SK-N-SH (cell line): ENCODE results near the gene PICK1. TPM values are rescaled to one million over a fixed set of nuclear protein-coding genes. Genes with fewer than 3 reads are reported as not detected.

ENCODE experiments used
- CTCF ChIA-PET: fragments of 300-600, 350-600 bp; formaldehyde crosslinking; extraction: SDS; loops from one replicate; lab custom pipeline; 2021; lab: Yijun Ruan, JAX
- POLR2A ChIA-PET: fragments of 350-600 bp; sonication (Branson Sonifier 250); formaldehyde crosslinking; extraction: SDS; loops from one replicate; lab custom pipeline; 2020; ENCODE audit warnings: antibody characterized with exemption, inconsistent platforms; lab: Yijun Ruan, JAX
- DNase-seq: peaks from one replicate; pipeline ENCODE4 v3.0.0; 2012
- H2AFZ ChIP-seq: fragments of 200-600 bp; sonication (generic); 2 replicates; pipeline ENCODE4 v1.8.1; 2016; ENCODE audit warnings: antibody characterized with exemption, mild to moderate bottlenecking, low read depth
- H3F3A ChIP-seq: fragments of 200-600 bp; sonication (generic); replicated peaks from 2 replicates; pipeline ENCODE3; 2016; ENCODE audit warnings: antibody characterized with exemption, mild to moderate bottlenecking; ENCODE audit not compliant: insufficient read depth
- H3K27ac ChIP-seq, 2 experiments: fragments of 200-500 bp in 1 of 2; fragments of 200-600 bp in 1 of 2; sonication (Bioruptor generic) in 1 of 2; sonication (generic), shearing (Covaris generic) in 1 of 2; 2 replicates each; pipeline versions ENCODE4 v1.5.1 to v1.6.1; 2014 to 2016; ENCODE audit warnings: low read depth in 2 of 2, inconsistent platforms in 1 of 2, low read length in 1 of 2, mild to moderate bottlenecking in 1 of 2, mixed read lengths in 1 of 2
- H3K27me3 ChIP-seq: fragments of 200-600 bp; sonication (generic), shearing (Covaris generic); 2 replicates; pipeline ENCODE4 v1.6.1; 2016; ENCODE audit warnings: mixed run types; ENCODE audit not compliant: insufficient read depth
- H3K36me3 ChIP-seq, 2 experiments: fragments of 200-500 bp in 1 of 2; fragments of 200-600 bp in 1 of 2; sonication (Bioruptor generic) in 1 of 2; sonication (generic) in 1 of 2; replicated peaks in 1 of 2; 2 replicates each; pipeline versions ENCODE3 to v1.5.1; 2014 to 2016; ENCODE audit warnings: low read length in 1 of 2, mild to moderate bottlenecking in 1 of 2; ENCODE audit not compliant: insufficient read depth in 2 of 2, control insufficient read depth in 1 of 2
- H3K4me1 ChIP-seq, 2 experiments: fragments of 200-500 bp in 1 of 2; fragments of 200-600 bp in 1 of 2; sonication (Bioruptor generic) in 1 of 2; sonication (generic), shearing (Covaris generic) in 1 of 2; 2 replicates each; pipeline versions ENCODE4 v1.5.1 to v1.6.1; 2014 to 2016; ENCODE audit warnings: low read depth in 1 of 2, low read length in 1 of 2, mixed run types in 1 of 2; ENCODE audit not compliant: insufficient read depth in 2 of 2, control insufficient read depth in 1 of 2
- H3K4me2 ChIP-seq: fragments of 200-600 bp; sonication (generic), shearing (Covaris generic); 2 replicates; pipeline ENCODE4 v1.6.1; 2017; ENCODE audit warnings: mixed run types
- H3K4me3 ChIP-seq, 2 experiments: fragments of 200-500 bp in 1 of 2; fragments of 200-600 bp in 1 of 2; sonication (Bioruptor generic) in 1 of 2; sonication (generic), shearing (Covaris generic) in 1 of 2; 2 replicates each; pipeline versions ENCODE4 v1.5.1 to v1.8.1; 2014 to 2016; ENCODE audit warnings: low read depth in 2 of 2, inconsistent platforms in 1 of 2, low read length in 1 of 2, mild to moderate bottlenecking in 1 of 2, mixed read lengths in 1 of 2, moderate library complexity in 1 of 2
- H3K79me2 ChIP-seq: fragments of 200-600 bp; sonication (generic); 2 replicates; pipeline ENCODE4 v1.8.1; 2017; ENCODE audit warnings: mild to moderate bottlenecking; ENCODE audit not compliant: insufficient read depth
- H3K9ac ChIP-seq: fragments of 200-600 bp; sonication (generic); 2 replicates; pipeline ENCODE4 v1.6.1; 2017; ENCODE audit warnings: mixed run types
- H3K9me2 ChIP-seq: fragments of 200-600 bp; sonication (generic); 2 replicates; pipeline ENCODE4 v1.6.1; 2017; ENCODE audit warnings: mixed run types
- H3K9me3 ChIP-seq: fragments of 200-600 bp; sonication (generic); 2 replicates; pipeline ENCODE4 v1.6.1; 2017; ENCODE audit warnings: mixed run types, mild to moderate bottlenecking, moderate library complexity
- H4K20me1 ChIP-seq: fragments of 200-600 bp; sonication (generic); 2 replicates; pipeline ENCODE4 v1.6.1; 2017; ENCODE audit warnings: mild to moderate bottlenecking, mixed run types; ENCODE audit not compliant: insufficient read depth
- ELF1 ChIP-seq: IDR thresholded peaks from 2 replicates; pipeline ENCODE4 v1.4.0; 2012
- EZH2phosphoT487 ChIP-seq: fragments of 200-600 bp; sonication (generic); IDR thresholded peaks from 2 replicates; pipeline ENCODE4 v1.6.1; 2017; ENCODE audit warnings: low read depth, mixed run types, mild to moderate bottlenecking, antibody characterized with exemption, moderate library complexity, borderline replicate concordance
- FOXJ3 ChIP-seq: sonication (generic); formaldehyde crosslinking; IDR thresholded peaks from 2 replicates; pipeline ENCODE4 v1.5.1; 2020; ENCODE audit warnings: mild to moderate bottlenecking, missing genetic modification reagents
- GABPA ChIP-seq: IDR thresholded peaks from 2 replicates; pipeline ENCODE4 v1.4.0; 2012; ENCODE audit warnings: low read depth, mild to moderate bottlenecking
- GATA2 ChIP-seq: sonication (generic); formaldehyde crosslinking; IDR thresholded peaks from 2 replicates; pipeline ENCODE4 v1.5.0; 2020; ENCODE audit warnings: mild to moderate bottlenecking, missing genetic modification reagents
- JUND ChIP-seq: IDR thresholded peaks from 2 replicates; pipeline ENCODE4 v1.4.0; 2012
- MEF2A ChIP-seq: IDR thresholded peaks from 2 replicates; pipeline ENCODE4 v1.4.0; 2012; ENCODE audit warnings: low read depth, borderline replicate concordance
- MXI1 ChIP-seq: IDR thresholded peaks from 2 replicates; pipeline ENCODE4 v1.6.1; 2012; ENCODE audit warnings: mild to moderate bottlenecking, low read depth, low read length, improper control_type of control experiment
- RAD21 ChIP-seq: IDR thresholded peaks from 2 replicates; pipeline ENCODE4 v1.6.1; 2012; ENCODE audit warnings: mild to moderate bottlenecking, low read length
- RCOR1 ChIP-seq: fragments of 150-350 bp; IDR thresholded peaks from 2 replicates; pipeline ENCODE4 v1.6.1; 2017; ENCODE audit warnings: antibody characterized with exemption, low read length
- RFX5 ChIP-seq: IDR thresholded peaks from 2 replicates; pipeline ENCODE4 v1.6.1; 2012; ENCODE audit warnings: mild to moderate bottlenecking, improper control_type of control experiment, low read length
- RXRA ChIP-seq: IDR thresholded peaks from 2 replicates; pipeline ENCODE4 v1.4.0; 2012; ENCODE audit warnings: low read depth, mild to moderate bottlenecking, borderline replicate concordance
- SIN3A ChIP-seq: IDR thresholded peaks from 2 replicates; pipeline ENCODE4 v1.6.1; 2012; ENCODE audit warnings: low read depth, mild to moderate bottlenecking, low read length, moderate library complexity, borderline replicate concordance
- TCF12 ChIP-seq: IDR thresholded peaks from 2 replicates; pipeline ENCODE4 v1.4.0; 2012
- YY1 ChIP-seq: IDR thresholded peaks from 2 replicates; pipeline ENCODE4 v1.4.0; 2012; ENCODE audit warnings: low read depth, mild to moderate bottlenecking
- WGBS: methylation state at CpG from one replicate; pipeline ENCODE4 v1.1.6; 2017; ENCODE audit warnings: low lambda C conversion rate; 5-methylcytosine and 5-hydroxymethylcytosine counted together
- polyA plus RNA-seq, 3 experiments: library from polyadenylated mRNA; depleted of rRNA; stranded (reverse); fragments of >200 nt; gene quantifications; 2 replicates each; pipeline ENCODE4 v1.2.3, GENCODE V29; 2012
- TF ChIP-seq, protein P1 (sequence below): IDR thresholded peaks from 2 replicates; pipeline ENCODE4; 2012
- TF ChIP-seq, protein P2 (sequence below): IDR thresholded peaks from 2 replicates; pipeline ENCODE4 v1.6.1; 2012; ENCODE audit warnings: mild to moderate bottlenecking, low read depth, low read length, moderate library complexity

The PICK1 gene
- polyA plus RNA-seq, 1 of the 3 experiments (the other 2 are of a cell fraction) = 36.8 TPM

DNA sequence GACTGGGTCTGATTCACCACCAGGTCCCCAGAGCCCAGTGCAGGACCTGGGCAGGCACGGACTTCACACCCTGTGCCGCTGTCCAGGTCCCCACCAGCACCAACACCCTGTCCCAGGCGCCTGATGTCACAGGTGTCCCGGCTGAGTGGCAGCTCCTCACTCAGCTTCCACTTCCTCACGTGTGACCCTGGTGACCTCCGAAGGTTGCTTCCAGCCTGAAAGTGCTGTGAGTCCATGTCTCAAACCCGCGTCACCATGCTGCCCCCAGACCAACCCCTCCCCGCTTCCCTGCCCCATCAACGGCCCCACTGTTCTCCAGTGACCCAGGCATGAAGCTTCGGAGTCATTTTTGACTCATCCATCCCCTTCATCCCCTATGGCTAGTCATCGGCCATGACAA is 25.7 kb upstream of the PICK1 start:
- TF ChIP-seq RXRA = no peak
- TF ChIP-seq RAD21 = no peak
- TF ChIP-seq RFX5 = no peak
- TF ChIP-seq YY1 = no peak
- no peak for TF ChIP-seq JUND
- TF ChIP-seq MXI1 = no peak
- TF ChIP-seq SIN3A = no peak
- no peak for TF ChIP-seq GATA2 (CRISPR knock-in tag)
- TF ChIP-seq, all 33 proteins: peak for 0

GRCh38 chr22:38032681-38033521 is 24.3 kb upstream of the PICK1 start:
- WGBS = 96% methylated on average over 5 of the region's 19 CpGs
- Histone ChIP-seq H3K27me3 (no peaks in the 10 kb centered on the region), H3K79me2 (no peaks in the 10 kb centered on the region), H3K9ac (no peak overlapping the region), H3F3A (no peaks in the 10 kb centered on the region), H3K4me2 (no peak overlapping the region), H3K9me3 (no peaks in the 10 kb centered on the region), H3K36me3 (no peaks in the 10 kb centered on the region), H4K20me1 (no peaks in the 10 kb centered on the region), H3K4me1 (peaks cover 0 to 4% of the 10 kb centered on the region in 2 experiments; a peak in 1 of 4 replicates), H3K27ac (no peak overlapping the region), H3K4me3 (no peak overlapping the region), H3K9me2 (no peaks in the 10 kb centered on the region), H2AFZ (no peak overlapping the region)
- no peak for DNase-seq
- ChIA-PET CTCF (interaction anchor here (1.1 kb wide), 1 partner anchor 19 kb away, joined by 5 read pairs; no protein-coding TSS in a partner anchor), POLR2A (no interaction called here)
- TF ChIP-seq GABPA = no peak
- TF ChIP-seq RCOR1 = no peak
- TF ChIP-seq FOXJ3 (CRISPR knock-in tag) = no peak
- TF ChIP-seq ELF1 = no peak
- TF ChIP-seq EZH2phosphoT487 = no peak
- TF ChIP-seq SIN3A = no peak
- no peak for TF ChIP-seq RFX5
- TF ChIP-seq, protein P1, sequence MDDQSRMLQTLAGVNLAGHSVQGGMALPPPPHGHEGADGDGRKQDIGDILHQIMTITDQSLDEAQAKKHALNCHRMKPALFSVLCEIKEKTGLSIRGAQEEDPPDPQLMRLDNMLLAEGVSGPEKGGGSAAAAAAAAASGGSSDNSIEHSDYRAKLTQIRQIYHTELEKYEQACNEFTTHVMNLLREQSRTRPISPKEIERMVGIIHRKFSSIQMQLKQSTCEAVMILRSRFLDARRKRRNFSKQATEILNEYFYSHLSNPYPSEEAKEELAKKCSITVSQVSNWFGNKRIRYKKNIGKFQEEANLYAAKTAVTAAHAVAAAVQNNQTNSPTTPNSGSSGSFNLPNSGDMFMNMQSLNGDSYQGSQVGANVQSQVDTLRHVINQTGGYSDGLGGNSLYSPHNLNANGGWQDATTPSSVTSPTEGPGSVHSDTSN = no peak
- TF ChIP-seq TCF12 = no peak
- TF ChIP-seq MEF2A = no peak
- TF ChIP-seq, protein P2, sequence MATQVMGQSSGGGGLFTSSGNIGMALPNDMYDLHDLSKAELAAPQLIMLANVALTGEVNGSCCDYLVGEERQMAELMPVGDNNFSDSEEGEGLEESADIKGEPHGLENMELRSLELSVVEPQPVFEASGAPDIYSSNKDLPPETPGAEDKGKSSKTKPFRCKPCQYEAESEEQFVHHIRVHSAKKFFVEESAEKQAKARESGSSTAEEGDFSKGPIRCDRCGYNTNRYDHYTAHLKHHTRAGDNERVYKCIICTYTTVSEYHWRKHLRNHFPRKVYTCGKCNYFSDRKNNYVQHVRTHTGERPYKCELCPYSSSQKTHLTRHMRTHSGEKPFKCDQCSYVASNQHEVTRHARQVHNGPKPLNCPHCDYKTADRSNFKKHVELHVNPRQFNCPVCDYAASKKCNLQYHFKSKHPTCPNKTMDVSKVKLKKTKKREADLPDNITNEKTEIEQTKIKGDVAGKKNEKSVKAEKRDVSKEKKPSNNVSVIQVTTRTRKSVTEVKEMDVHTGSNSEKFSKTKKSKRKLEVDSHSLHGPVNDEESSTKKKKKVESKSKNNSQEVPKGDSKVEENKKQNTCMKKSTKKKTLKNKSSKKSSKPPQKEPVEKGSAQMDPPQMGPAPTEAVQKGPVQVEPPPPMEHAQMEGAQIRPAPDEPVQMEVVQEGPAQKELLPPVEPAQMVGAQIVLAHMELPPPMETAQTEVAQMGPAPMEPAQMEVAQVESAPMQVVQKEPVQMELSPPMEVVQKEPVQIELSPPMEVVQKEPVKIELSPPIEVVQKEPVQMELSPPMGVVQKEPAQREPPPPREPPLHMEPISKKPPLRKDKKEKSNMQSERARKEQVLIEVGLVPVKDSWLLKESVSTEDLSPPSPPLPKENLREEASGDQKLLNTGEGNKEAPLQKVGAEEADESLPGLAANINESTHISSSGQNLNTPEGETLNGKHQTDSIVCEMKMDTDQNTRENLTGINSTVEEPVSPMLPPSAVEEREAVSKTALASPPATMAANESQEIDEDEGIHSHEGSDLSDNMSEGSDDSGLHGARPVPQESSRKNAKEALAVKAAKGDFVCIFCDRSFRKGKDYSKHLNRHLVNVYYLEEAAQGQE = no peak

More for the DNA sequence above, 25.7 kb upstream of the PICK1 start:
- H2AFZ ChIP-seq = no peak overlapping the region
- no peak overlapping the region for H3K4me3 ChIP-seq
- no peak for DNase-seq
- H4K20me1 ChIP-seq = no peaks in the 10 kb centered on the region
- H3K27me3 ChIP-seq = no peaks in the 10 kb centered on the region
- no peak overlapping the region for H3K4me2 ChIP-seq
- H3K27ac ChIP-seq = no peak overlapping the region
- H3K9me2 ChIP-seq = no peaks in the 10 kb centered on the region
- POLR2A ChIA-PET = no interaction called here
- H3F3A ChIP-seq = no peaks in the 10 kb centered on the region
- peaks cover 0 to 4% of the 10 kb centered on the region in 2 experiments; a peak in 1 of 4 replicates for H3K4me1 ChIP-seq
- no peak overlapping the region for H3K9ac ChIP-seq
- CTCF ChIA-PET = interaction anchor here (1.1 kb wide), 1 partner anchor 21 kb away, joined by 5 read pairs; no protein-coding TSS in a partner anchor
- 90% methylated on average over 5 of the region's 12 CpGs for WGBS
- no peaks in the 10 kb centered on the region for H3K79me2 ChIP-seq
- H3K36me3 ChIP-seq = no peaks in the 10 kb centered on the region
- H3K9me3 ChIP-seq = no peaks in the 10 kb centered on the region
